HG03025 (cell line): Measurements from ENCODE around the gene KIAA0040.
"Not testable (repeated sequence)": the region's sequence is repeated elsewhere in the genome, so short reads cannot be mapped to it uniquely, and the experiment has no call there.

Source experiments
- ATAC-seq: cut with Tn5 transposase; IDR thresholded peaks from one replicate; pipeline ENCODE4 v1.9.1; 2021; ENCODE audit warnings: mild to moderate bottlenecking, moderate library complexity; ENCODE audit not compliant: unreplicated experiment, low FRiP score

KIAA0040 gene

GRCh38 chr1:175114996-175115395 lies 77.6 kb downstream of the KIAA0040 start:
- no peak for ATAC-seq

DNA sequence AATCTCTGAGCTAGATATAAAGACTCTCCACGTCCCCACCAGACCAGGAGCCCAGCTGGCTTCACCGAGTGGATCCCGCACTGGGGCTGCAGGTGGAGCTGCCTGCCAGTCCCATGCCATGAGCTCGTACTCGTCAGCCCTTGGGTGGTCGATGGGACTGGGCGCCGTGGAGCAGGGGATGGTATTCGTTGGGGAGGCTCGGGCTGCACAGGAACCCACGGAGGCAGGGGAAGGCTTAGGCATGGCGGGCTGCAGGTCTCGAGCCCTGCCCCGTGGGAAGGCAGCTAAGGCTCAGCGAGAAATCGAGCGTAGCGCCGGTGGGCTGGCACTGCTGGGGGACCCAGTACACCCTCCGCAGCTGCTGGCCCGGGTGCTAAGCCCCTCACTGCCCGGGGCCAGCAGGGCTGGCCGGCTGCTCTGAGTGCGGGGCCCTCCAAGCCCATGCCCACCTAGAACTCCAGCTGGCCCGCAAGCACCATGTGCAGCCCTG lies 84.2 kb downstream of the KIAA0040 start:
- not testable (repeated sequence) for ATAC-seq
